ENCODE results near the gene ST7.

- TF ChIP-seq POLR2A (IDR thresholded peaks at IDR 0.05): no peak
- TF ChIP-seq, protein P1, sequence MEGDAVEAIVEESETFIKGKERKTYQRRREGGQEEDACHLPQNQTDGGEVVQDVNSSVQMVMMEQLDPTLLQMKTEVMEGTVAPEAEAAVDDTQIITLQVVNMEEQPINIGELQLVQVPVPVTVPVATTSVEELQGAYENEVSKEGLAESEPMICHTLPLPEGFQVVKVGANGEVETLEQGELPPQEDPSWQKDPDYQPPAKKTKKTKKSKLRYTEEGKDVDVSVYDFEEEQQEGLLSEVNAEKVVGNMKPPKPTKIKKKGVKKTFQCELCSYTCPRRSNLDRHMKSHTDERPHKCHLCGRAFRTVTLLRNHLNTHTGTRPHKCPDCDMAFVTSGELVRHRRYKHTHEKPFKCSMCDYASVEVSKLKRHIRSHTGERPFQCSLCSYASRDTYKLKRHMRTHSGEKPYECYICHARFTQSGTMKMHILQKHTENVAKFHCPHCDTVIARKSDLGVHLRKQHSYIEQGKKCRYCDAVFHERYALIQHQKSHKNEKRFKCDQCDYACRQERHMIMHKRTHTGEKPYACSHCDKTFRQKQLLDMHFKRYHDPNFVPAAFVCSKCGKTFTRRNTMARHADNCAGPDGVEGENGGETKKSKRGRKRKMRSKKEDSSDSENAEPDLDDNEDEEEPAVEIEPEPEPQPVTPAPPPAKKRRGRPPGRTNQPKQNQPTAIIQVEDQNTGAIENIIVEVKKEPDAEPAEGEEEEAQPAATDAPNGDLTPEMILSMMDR (IDR thresholded peaks at IDR 0.05): no peak
Measured at GRCh38 chr7:117154721-117155120, 201.4 kb downstream of the ST7 start.
